Liver (tissue), 3 donors: ENCODE results near the gene ZNF423.

Source experiments
- EGR1 ChIP-seq, 2 donors: IDR thresholded peaks; 2 replicates each; pipeline ENCODE4 v1.6.1; 2016 to 2018; ENCODE audit warnings: antibody characterized with exemption in 2 of 2, low read depth in 2 of 2
- FOXA1 ChIP-seq: IDR thresholded peaks from 2 replicates; pipeline ENCODE4 v1.6.1; 2016; ENCODE audit warnings: antibody characterized with exemption
- GABPA ChIP-seq, 2 donors: IDR thresholded peaks in 1 of 2; conservative IDR thresholded peaks in 1 of 2; 2 replicates each; pipeline ENCODE4 v1.6.1; 2016; ENCODE audit warnings: antibody characterized with exemption in 2 of 2, mild to moderate bottlenecking in 1 of 2, moderate library complexity in 1 of 2
- HNF4G ChIP-seq: IDR thresholded peaks from 2 replicates; pipeline ENCODE4 v1.6.1; 2016; ENCODE audit warnings: antibody characterized with exemption
- RAD21 ChIP-seq, 2 donors: IDR thresholded peaks; 2 replicates each; pipeline ENCODE4 v1.6.1; 2016; ENCODE audit warnings: antibody characterized with exemption in 2 of 2, mild to moderate bottlenecking in 2 of 2
- RXRA ChIP-seq, 2 donors: IDR thresholded peaks; 2 replicates each; pipeline ENCODE4 v1.6.1; 2017 to 2018; ENCODE audit warnings: antibody characterized with exemption in 2 of 2, mild to moderate bottlenecking in 1 of 2
- TAF1 ChIP-seq: conservative IDR thresholded peaks from 2 replicates; pipeline ENCODE4 v1.6.1; 2016; ENCODE audit warnings: antibody characterized with exemption, mild to moderate bottlenecking
- YY1 ChIP-seq: IDR thresholded peaks from 2 replicates; pipeline ENCODE4 v1.6.1; 2016; ENCODE audit warnings: antibody characterized with exemption, mild to moderate bottlenecking
- TF ChIP-seq, protein P1 (sequence below): fragments of 150-350 bp; IDR thresholded peaks from 2 replicates; pipeline ENCODE4 v1.5.1; 2017; ENCODE audit warnings: improper control_type of control experiment, low read depth, low read length; ENCODE audit not compliant: missing input control
- TF ChIP-seq, protein P2 (sequence below): IDR thresholded peaks from 2 replicates; pipeline ENCODE4 v1.6.1; 2016; ENCODE audit warnings: antibody characterized with exemption
- TF ChIP-seq, protein P3 (sequence below): IDR thresholded peaks from 2 replicates; pipeline ENCODE4 v1.6.1; 2016; ENCODE audit warnings: antibody characterized with exemption
- TF ChIP-seq, protein P4 (sequence below): IDR thresholded peaks from 2 replicates; pipeline ENCODE4 v1.6.1; 2016; ENCODE audit warnings: antibody characterized with exemption
- TF ChIP-seq, protein P5 (sequence below): IDR thresholded peaks from 2 replicates; pipeline ENCODE4 v1.6.1; 2016; ENCODE audit warnings: antibody characterized with exemption, mild to moderate bottlenecking
- donor health status: healthy.
- donor health status: healthy.

DNA sequence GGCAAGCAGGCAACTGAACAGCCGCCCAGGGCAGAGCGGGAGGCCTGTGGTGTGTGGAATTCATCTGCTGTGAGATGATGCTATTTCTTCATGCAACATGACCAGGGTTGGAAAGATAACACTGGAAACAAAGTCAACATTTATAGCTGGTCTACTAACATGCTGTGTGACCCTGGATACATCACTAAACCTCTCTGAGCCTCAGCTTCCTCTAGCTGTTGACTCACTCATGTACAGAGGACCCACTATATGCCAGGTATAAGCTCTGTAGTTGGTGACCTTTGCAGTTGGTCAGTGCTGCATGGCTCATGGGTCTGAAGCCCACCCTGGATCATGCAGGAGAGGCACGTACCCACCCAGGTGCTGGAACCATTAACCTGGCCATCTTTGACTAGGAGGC is 180.9 kb downstream of the ZNF423 start:
- TF ChIP-seq, protein P1, sequence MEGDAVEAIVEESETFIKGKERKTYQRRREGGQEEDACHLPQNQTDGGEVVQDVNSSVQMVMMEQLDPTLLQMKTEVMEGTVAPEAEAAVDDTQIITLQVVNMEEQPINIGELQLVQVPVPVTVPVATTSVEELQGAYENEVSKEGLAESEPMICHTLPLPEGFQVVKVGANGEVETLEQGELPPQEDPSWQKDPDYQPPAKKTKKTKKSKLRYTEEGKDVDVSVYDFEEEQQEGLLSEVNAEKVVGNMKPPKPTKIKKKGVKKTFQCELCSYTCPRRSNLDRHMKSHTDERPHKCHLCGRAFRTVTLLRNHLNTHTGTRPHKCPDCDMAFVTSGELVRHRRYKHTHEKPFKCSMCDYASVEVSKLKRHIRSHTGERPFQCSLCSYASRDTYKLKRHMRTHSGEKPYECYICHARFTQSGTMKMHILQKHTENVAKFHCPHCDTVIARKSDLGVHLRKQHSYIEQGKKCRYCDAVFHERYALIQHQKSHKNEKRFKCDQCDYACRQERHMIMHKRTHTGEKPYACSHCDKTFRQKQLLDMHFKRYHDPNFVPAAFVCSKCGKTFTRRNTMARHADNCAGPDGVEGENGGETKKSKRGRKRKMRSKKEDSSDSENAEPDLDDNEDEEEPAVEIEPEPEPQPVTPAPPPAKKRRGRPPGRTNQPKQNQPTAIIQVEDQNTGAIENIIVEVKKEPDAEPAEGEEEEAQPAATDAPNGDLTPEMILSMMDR: no peak
- TF ChIP-seq, protein P2, sequence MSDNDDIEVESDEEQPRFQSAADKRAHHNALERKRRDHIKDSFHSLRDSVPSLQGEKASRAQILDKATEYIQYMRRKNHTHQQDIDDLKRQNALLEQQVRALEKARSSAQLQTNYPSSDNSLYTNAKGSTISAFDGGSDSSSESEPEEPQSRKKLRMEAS: no peak
- TF ChIP-seq GABPA (IDR thresholded peaks at IDR 0.05 in 1 of 2, conservative IDR thresholded peaks at IDR 0.05 in 1 of 2) (no peak), HNF4G (no peak), EGR1 (IDR thresholded peaks at IDR 0.05; ENCODE audit: low read depth in 2 of 2) (no peak), RXRA (IDR thresholded peaks at IDR 0.05) (no peak), FOXA1 (no peak), TAF1 (no peak), RAD21 (IDR thresholded peaks at IDR 0.05) (no peak), YY1 (no peak)
- TF ChIP-seq, protein P3, sequence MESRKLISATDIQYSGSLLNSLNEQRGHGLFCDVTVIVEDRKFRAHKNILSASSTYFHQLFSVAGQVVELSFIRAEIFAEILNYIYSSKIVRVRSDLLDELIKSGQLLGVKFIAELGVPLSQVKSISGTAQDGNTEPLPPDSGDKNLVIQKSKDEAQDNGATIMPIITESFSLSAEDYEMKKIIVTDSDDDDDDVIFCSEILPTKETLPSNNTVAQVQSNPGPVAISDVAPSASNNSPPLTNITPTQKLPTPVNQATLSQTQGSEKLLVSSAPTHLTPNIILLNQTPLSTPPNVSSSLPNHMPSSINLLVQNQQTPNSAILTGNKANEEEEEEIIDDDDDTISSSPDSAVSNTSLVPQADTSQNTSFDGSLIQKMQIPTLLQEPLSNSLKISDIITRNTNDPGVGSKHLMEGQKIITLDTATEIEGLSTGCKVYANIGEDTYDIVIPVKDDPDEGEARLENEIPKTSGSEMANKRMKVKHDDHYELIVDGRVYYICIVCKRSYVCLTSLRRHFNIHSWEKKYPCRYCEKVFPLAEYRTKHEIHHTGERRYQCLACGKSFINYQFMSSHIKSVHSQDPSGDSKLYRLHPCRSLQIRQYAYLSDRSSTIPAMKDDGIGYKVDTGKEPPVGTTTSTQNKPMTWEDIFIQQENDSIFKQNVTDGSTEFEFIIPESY: no peak
- TF ChIP-seq, protein P4, sequence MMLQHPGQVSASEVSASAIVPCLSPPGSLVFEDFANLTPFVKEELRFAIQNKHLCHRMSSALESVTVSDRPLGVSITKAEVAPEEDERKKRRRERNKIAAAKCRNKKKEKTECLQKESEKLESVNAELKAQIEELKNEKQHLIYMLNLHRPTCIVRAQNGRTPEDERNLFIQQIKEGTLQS: no peak
- TF ChIP-seq, protein P5, sequence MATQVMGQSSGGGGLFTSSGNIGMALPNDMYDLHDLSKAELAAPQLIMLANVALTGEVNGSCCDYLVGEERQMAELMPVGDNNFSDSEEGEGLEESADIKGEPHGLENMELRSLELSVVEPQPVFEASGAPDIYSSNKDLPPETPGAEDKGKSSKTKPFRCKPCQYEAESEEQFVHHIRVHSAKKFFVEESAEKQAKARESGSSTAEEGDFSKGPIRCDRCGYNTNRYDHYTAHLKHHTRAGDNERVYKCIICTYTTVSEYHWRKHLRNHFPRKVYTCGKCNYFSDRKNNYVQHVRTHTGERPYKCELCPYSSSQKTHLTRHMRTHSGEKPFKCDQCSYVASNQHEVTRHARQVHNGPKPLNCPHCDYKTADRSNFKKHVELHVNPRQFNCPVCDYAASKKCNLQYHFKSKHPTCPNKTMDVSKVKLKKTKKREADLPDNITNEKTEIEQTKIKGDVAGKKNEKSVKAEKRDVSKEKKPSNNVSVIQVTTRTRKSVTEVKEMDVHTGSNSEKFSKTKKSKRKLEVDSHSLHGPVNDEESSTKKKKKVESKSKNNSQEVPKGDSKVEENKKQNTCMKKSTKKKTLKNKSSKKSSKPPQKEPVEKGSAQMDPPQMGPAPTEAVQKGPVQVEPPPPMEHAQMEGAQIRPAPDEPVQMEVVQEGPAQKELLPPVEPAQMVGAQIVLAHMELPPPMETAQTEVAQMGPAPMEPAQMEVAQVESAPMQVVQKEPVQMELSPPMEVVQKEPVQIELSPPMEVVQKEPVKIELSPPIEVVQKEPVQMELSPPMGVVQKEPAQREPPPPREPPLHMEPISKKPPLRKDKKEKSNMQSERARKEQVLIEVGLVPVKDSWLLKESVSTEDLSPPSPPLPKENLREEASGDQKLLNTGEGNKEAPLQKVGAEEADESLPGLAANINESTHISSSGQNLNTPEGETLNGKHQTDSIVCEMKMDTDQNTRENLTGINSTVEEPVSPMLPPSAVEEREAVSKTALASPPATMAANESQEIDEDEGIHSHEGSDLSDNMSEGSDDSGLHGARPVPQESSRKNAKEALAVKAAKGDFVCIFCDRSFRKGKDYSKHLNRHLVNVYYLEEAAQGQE: no peak
